Stimulated activated CD8-positive, alpha-beta memory T cell treated with anti-CD3 and anti-CD28 coated beads, Interleukin-4, amount 100 ng/mL, for 24 hours (primary cell): ENCODE measurements around the gene CDK11A.
A peak's percentile ranks its signal among the peaks of the same experiment; 100 is the strongest.

Experiments
- DNase-seq: peaks from one replicate; pipeline ENCODE4 v3.0.0-alpha.2; 2020; ENCODE audit warnings: low read depth

Gene CDK11A

GRCh38 chr1:1724035-1724864 lies at the start of gene CDK11A:
Gene CDK11A (minus strand): TSS chr1:1724357. CDS start chr1:1722818, 1,539 bp downstream.
- DNase-seq: peak; percentile 97

GRCh38 chr1:1773874-1774273 lies 49.7 kb upstream of the CDK11A start:
- no peak for DNase-seq

DNA sequence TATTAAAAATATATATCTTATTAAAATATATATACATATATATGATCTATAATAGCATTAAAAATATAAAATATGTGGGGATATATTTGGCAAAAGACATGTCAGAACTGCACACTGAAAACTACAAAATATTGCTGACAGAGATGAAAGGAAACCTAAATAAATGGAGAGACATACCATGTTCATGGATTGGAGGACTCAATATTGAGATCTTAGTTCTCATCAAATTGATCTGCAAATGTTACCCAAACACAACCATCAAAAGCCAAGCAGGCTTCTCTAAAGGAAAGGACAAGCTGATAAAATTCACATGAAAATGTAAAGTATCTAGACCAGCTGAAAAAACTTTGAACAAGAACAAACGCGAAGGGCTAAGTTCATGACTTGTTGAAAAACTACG lies 46.9 kb upstream of the CDK11A start:
- no peak for DNase-seq

GRCh38 chr1:1770102-1770501 lies 45.9 kb upstream of the CDK11A start:
- no peak for DNase-seq

GRCh38 chr1:1768249-1768992 lies 44.3 kb upstream of the CDK11A start:
- no peak for DNase-seq

- DNase-seq: no peak
Observed at GRCh38 chr1:1764876-1765470, 40.8 kb upstream of the CDK11A start.

- no peak for DNase-seq
Observed at GRCh38 chr1:1763657-1764621, 39.8 kb upstream of the CDK11A start.

- DNase-seq: no peak
Observed at GRCh38 chr1:1761504-1762376, 37.6 kb upstream of the CDK11A start.

- DNase-seq: no peak
Observed at GRCh38 chr1:1760715-1761114, 36.6 kb upstream of the CDK11A start.

DNA sequence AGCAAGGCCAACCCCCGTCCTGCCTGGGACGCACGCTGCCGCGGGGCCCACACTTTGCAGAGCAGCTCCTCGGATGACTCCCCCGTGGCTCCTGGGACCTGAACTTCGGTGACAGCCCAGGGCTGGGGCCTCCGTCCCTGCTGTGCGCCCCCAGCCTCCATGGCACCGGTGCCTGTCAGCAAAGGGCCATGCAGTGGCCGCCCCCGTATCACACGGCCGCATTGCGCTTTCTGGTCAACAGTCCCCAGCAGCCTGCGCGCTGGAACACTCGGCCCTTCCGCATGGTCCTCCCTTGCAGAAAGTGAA lies 36.1 kb upstream of the CDK11A start:
- no peak for DNase-seq

GRCh38 chr1:1759456-1760344 lies 35.5 kb upstream of the CDK11A start:
- DNase-seq: no peak

DNA sequence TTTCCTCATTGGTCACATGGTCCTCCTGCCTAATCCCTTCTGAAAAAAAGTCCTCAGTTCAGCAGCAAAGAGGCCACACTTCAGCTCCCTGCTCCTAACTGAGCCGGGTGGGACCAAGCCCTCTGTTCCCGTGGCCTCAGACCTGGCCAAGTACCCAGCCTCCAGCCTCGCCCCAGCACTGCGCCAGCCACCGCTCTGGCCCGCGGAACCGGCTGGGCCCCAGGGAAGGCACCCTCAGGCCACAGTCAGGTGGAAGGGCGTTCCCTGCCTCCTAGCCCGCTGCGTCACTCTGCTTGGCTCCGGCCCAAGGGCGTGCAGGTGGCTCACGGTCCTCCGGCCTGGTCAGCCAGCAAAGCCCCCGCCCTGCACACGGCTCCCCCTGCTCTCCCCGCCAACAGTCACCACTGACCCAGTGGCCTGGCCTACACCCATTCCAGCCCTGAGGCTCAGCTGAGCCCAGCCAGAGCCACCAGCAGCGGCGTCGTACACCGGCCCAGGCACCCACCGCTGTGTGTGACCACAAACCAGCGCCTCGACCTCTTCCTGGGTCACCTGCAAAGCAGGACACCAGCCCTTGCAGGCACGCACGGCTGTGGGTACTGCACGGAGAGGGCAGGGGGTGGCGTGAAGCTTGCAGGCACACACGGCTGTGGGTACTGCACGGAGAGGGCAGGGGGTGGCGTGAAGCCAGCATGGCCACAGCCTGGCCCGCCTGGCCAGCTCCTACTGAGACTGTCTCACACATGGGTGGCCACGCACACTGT lies 34.7 kb upstream of the CDK11A start:
- no peak for DNase-seq

- no peak for DNase-seq
Observed at GRCh38 chr1:1758059-1758621, 34.0 kb upstream of the CDK11A start.

DNA sequence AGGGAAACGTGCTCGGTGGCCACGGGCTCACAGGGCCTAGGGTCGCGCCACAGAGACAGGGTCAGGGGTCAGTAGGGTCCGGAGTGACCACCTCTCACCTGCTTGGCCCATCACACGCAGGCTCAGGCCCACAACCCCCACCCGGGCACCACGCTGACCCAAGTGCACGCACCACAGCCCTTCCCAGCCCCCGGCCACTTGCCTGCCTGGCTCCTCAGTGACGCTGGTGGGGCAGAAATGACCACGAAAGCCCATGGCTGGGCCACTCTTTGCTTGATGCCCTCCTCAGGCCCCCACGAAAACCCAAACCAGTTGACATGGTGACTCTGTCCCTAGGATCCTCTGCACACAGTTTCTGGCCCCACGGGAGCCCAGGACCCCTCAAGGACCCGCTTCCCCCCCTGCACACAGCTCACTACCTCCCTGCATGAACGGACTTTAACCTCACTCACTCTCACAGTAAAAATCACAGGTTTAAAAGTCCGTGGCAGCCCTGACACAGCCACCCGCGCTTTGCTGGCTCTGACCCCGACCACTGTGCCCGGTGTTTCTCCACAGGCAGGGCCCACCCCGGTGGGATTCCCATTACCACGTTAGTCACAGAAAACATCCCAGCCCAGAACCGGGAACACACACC lies 33.4 kb upstream of the CDK11A start:
- DNase-seq: no peak

DNA sequence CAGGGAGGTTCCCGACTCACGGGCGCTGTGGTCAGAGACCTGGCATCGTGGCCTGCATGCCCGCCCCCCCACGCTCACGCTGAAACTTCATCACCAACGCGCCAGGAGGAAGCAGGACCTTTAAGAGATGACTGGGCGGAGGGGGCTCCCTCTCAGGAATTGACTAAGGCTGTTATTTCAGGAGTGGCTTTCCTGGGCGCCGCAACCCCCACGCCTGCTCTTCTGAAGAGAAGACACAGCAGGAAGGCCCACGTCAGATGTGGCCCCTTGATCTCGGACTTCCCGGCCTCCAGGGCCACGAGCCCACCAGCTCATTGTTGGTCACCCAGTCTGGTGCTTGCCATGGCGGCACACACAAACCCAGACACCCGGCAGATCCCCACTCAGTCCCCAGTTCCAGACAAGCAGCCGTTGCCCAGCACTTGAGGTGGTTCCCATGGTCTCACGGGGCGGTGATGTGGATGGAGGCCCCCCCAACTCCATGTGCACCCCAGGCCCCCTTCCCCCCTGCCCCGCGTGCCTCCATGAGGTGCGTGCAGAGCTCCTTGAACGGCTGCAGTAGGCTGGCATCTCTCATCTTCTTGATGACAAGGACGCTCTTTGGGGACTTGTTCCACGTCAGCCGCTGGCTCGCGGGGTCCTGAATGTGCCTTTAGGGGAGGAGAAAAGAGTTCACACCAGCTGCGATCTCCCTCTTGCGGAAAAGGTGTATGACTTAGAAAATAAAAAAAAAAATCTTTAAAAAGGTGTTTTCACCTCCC lies 32.7 kb upstream of the CDK11A start:
- no peak for DNase-seq

- no peak for DNase-seq
Observed at GRCh38 chr1:1755852-1756251, 31.7 kb upstream of the CDK11A start.

GRCh38 chr1:1755426-1755825 lies 31.3 kb upstream of the CDK11A start:
- DNase-seq: no peak
